HepG2 (cell line): Measurements from ENCODE around the gene IGF2BP1. TPM values are rescaled to one million over a fixed set of nuclear protein-coding genes. Genes with fewer than 3 reads are reported as not detected.
A peak's percentile ranks its signal among the peaks of the same experiment; 100 is the strongest.

ENCODE experiments used
- CBX1 ChIP-seq: IDR thresholded peaks from one replicate; pipeline ENCODE4 v1.6.1; 2016; ENCODE audit warnings: antibody characterized with exemption, low read depth
- CEBPB ChIP-seq: IDR thresholded peaks from 2 replicates; pipeline ENCODE4 v1.6.1; 2011; ENCODE audit warnings: low read depth, low read length, improper control_type of control experiment, borderline replicate concordance
- DMAP1 ChIP-seq: IDR thresholded peaks from 2 replicates; pipeline ENCODE4 v1.6.1; 2016
- FOXC1 ChIP-seq: sonication (generic); formaldehyde crosslinking; IDR thresholded peaks from 2 replicates; pipeline ENCODE4 v1.8.0; 2022; ENCODE audit warnings: mild to moderate bottlenecking, missing genetic modification reagents, borderline replicate concordance
- FOXO1 ChIP-seq: sonication (generic); formaldehyde crosslinking; IDR thresholded peaks from 2 replicates; pipeline ENCODE4 v1.4.0; 2020; ENCODE audit warnings: missing genetic modification reagents
- GABPA ChIP-seq, 2 experiments: IDR thresholded peaks; 2 replicates each; pipeline ENCODE4 v1.6.1; 2011 to 2016; ENCODE audit warnings: low read depth in 2 of 2, low read length in 1 of 2, missing biosample characterization in 1 of 2, missing genetic modification characterization in 1 of 2
- GFI1 ChIP-seq: sonication (generic); formaldehyde crosslinking; IDR thresholded peaks from 2 replicates; pipeline ENCODE4 v1.5.0; 2020; ENCODE audit warnings: missing genetic modification reagents, mild to moderate bottlenecking, borderline replicate concordance
- GTF3A ChIP-seq: sonication (generic); formaldehyde crosslinking; conservative IDR thresholded peaks from 2 replicates; pipeline ENCODE4 v1.4.0; 2020; ENCODE audit warnings: mild to moderate bottlenecking, missing genetic modification reagents
- HOXA5 ChIP-seq: sonication (generic); formaldehyde crosslinking; IDR thresholded peaks from 2 replicates; pipeline ENCODE4 v1.4.0; 2020; ENCODE audit warnings: missing genetic modification reagents
- IKZF4 ChIP-seq: sonication (generic); formaldehyde crosslinking; IDR thresholded peaks from 2 replicates; pipeline ENCODE4 v1.5.1; 2020; ENCODE audit warnings: borderline replicate concordance, mild to moderate bottlenecking, low read depth, missing genetic modification reagents; ENCODE audit errors: not compliant biosample characterization
- MBD4 ChIP-seq: IDR thresholded peaks from 2 replicates; pipeline ENCODE4 v1.6.1; 2012; ENCODE audit warnings: low read length, inconsistent platforms, borderline replicate concordance
- NFE2L2 ChIP-seq: fragments of 150-350 bp; IDR thresholded peaks from 2 replicates; pipeline ENCODE4 v1.6.1; 2014; ENCODE audit warnings: low read length
- NR2F6 ChIP-seq, 2 experiments: IDR thresholded peaks; 2 replicates each; pipeline ENCODE4 v1.6.1; 2016; ENCODE audit warnings: antibody characterized with exemption in 1 of 2, mild to moderate bottlenecking in 1 of 2
- PCBP1 ChIP-seq: fragments of 200-400 bp; formaldehyde crosslinking; IDR thresholded peaks from 2 replicates; pipeline ENCODE4 v1.6.1; 2017; ENCODE audit warnings: mild to moderate bottlenecking, low read depth, low read length, borderline replicate concordance
- PHF20 ChIP-seq: sonication (generic); formaldehyde crosslinking; IDR thresholded peaks from 2 replicates; pipeline ENCODE4 v1.5.0; 2020; ENCODE audit warnings: mild to moderate bottlenecking, missing genetic modification reagents
- RBM22 ChIP-seq: fragments of 200-400 bp; formaldehyde crosslinking; optimal IDR thresholded peaks from 2 replicates; pipeline ENCODE3; 2017; ENCODE audit warnings: mild to moderate bottlenecking, low read length, moderate library complexity
- SATB2 ChIP-seq: sonication (generic); formaldehyde crosslinking; IDR thresholded peaks from 2 replicates; pipeline ENCODE4 v1.5.0; 2020; ENCODE audit warnings: missing genetic modification reagents
- SNAPC5 ChIP-seq: sonication (generic); formaldehyde crosslinking; IDR thresholded peaks from 2 replicates; pipeline ENCODE4 v1.8.1; 2023; ENCODE audit warnings: mild to moderate bottlenecking, missing genetic modification reagents, borderline replicate concordance
- SOX5 ChIP-seq: IDR thresholded peaks from 2 replicates; pipeline ENCODE4 v1.6.1; 2016; ENCODE audit warnings: borderline replicate concordance
- SUZ12 ChIP-seq: fragments of 150-350 bp; IDR thresholded peaks from 2 replicates; pipeline ENCODE4 v1.6.1; 2014; ENCODE audit warnings: low read depth, low read length
- ZBTB38 ChIP-seq: sonication (generic); formaldehyde crosslinking; IDR thresholded peaks from 2 replicates; pipeline ENCODE4 v1.5.1; 2020; ENCODE audit warnings: mild to moderate bottlenecking, missing genetic modification reagents
- ZNF232 ChIP-seq: sonication (generic); formaldehyde crosslinking; IDR thresholded peaks from 2 replicates; pipeline ENCODE4 v1.4.0; 2020; ENCODE audit warnings: missing genetic modification reagents, borderline replicate concordance
- ZNF382 ChIP-seq: sonication (generic); formaldehyde crosslinking; IDR thresholded peaks from 2 replicates; pipeline ENCODE4 v1.5.0; 2020; ENCODE audit warnings: missing genetic modification reagents, mild to moderate bottlenecking, borderline replicate concordance
- ZNF674 ChIP-seq: sonication (generic); formaldehyde crosslinking; IDR thresholded peaks from 2 replicates; pipeline ENCODE4 v1.5.0; 2020; ENCODE audit warnings: low read depth, mild to moderate bottlenecking, missing genetic modification reagents
- ZNF878 ChIP-seq: sonication (generic); formaldehyde crosslinking; IDR thresholded peaks from 2 replicates; pipeline ENCODE4 v1.8.1; 2023; ENCODE audit warnings: mild to moderate bottlenecking, missing genetic modification reagents, moderate library complexity
- ZSCAN21 ChIP-seq: sonication (generic); formaldehyde crosslinking; IDR thresholded peaks from 2 replicates; pipeline ENCODE4 v1.8.0; 2022; ENCODE audit warnings: mild to moderate bottlenecking, missing genetic modification reagents, moderate library complexity, borderline replicate concordance
- polyA plus RNA-seq, 8 experiments: library from polyadenylated mRNA; depleted of rRNA in 3 of 8; stranded (reverse) in 7 of 8; unstranded in 1 of 8; fragments of >200 nt; fragmentation: Illumina TruSeq in 4 of 8; extraction: Trizol in 4 of 8; gene quantifications; 2 replicates each; pipeline versions ENCODE4 v1.2.1 to v1.2.3, GENCODE V29; 2011 to 2016; ENCODE audit warnings: low read depth in 4 of 8, missing spikeins in 1 of 8, mixed read lengths in 1 of 8; ENCODE audit not compliant: insufficient read depth in 1 of 8
- total RNA-seq, 5 experiments: library from RNA; depleted of rRNA; stranded (reverse); fragments of >200 nt; fragmentation: Illumina TruSeq; extraction: Trizol; gene quantifications; 2 replicates each; pipeline ENCODE4 v1.2.3, GENCODE V29; 2016; ENCODE audit warnings: low read depth in 1 of 5
- TF ChIP-seq, protein P1 (sequence below): sonication (generic); formaldehyde crosslinking; IDR thresholded peaks from 2 replicates; pipeline ENCODE4 v1.4.0; 2020; ENCODE audit warnings: mild to moderate bottlenecking, missing genetic modification reagents
- TF ChIP-seq, protein P2 (sequence below): sonication (generic); formaldehyde crosslinking; IDR thresholded peaks from 2 replicates; pipeline ENCODE4; 2020; ENCODE audit warnings: missing genetic modification reagents, mild to moderate bottlenecking, borderline replicate concordance

The IGF2BP1 gene
- total and polyA plus RNA-seq, 2 of the 13 experiments (the other 11 are each of a cell fraction or from before 2014, with no cell fraction given), result 29.7 to 75.1 TPM

GRCh38 chr17:48995974-48996721 is 1.0 kb upstream of the IGF2BP1 start (continued):
- 0 out of 2 replicates have a peak, but pooled peaks have one; percentile 44 for TF ChIP-seq ZNF878
- no peak for TF ChIP-seq CBX1
- peak; percentile 45; the same call in 1 of the 2 replicates for TF ChIP-seq NR2F6 (IDR thresholded peaks at IDR 0.05)
- peak; percentile 71 for TF ChIP-seq NR2F6 (CRISPR knock-in tag; IDR thresholded peaks at IDR 0.05)
- TF ChIP-seq SATB2 (CRISPR knock-in tag), result no peak; the same call in 1 of the 2 replicates
- peak; percentile 95; the same call in 1 of the 2 replicates for TF ChIP-seq FOXC1 (CRISPR knock-in tag)
- TF ChIP-seq FOXO1 (CRISPR knock-in tag), result peak; percentile 72
- TF ChIP-seq NFE2L2, result no peak
- peak; percentile 48 for TF ChIP-seq RBM22
- no peak for TF ChIP-seq ZNF382
- TF ChIP-seq GTF3A (CRISPR knock-in tag), result peak; percentile 88; the same call in 1 of the 2 replicates
- TF ChIP-seq PCBP1, result no peak
- TF ChIP-seq ZNF674 (CRISPR knock-in tag), result 0 out of 2 replicates have a peak, but pooled peaks have one; percentile 27
- peak; percentile 95 for TF ChIP-seq DMAP1 (CRISPR knock-in tag)
- no peak; the same call in 1 of the 2 replicates for TF ChIP-seq PHF20
- no peak; the same call in 1 of the 2 replicates for TF ChIP-seq ZNF232 (CRISPR knock-in tag)
- no peak; the same call in 1 of the 2 replicates for TF ChIP-seq HOXA5 (CRISPR knock-in tag)
- peak; percentile 76 for TF ChIP-seq ZSCAN21
- TF ChIP-seq IKZF4, result peak; percentile 53
- TF ChIP-seq SUZ12, result no peak
- no peak for TF ChIP-seq MBD4
- TF ChIP-seq ZBTB38 (CRISPR knock-in tag), result peak; percentile 77; the same call in 1 of the 2 replicates
- TF ChIP-seq GABPA (IDR thresholded peaks at IDR 0.05; ENCODE audit: low read depth, low read length), result peak; percentile 56
- peak; percentile 87 for TF ChIP-seq GABPA (CRISPR knock-in tag; IDR thresholded peaks at IDR 0.05; ENCODE audit: low read depth)
- peak; percentile 66; the same call in 1 of the 2 replicates for TF ChIP-seq SNAPC5
- TF ChIP-seq, protein P1, sequence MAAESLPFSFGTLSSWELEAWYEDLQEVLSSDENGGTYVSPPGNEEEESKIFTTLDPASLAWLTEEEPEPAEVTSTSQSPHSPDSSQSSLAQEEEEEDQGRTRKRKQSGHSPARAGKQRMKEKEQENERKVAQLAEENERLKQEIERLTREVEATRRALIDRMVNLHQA, result no peak
- TF ChIP-seq GFI1 (CRISPR knock-in tag), result peak; percentile 72
- TF ChIP-seq CEBPB, result no peak
- TF ChIP-seq SOX5, result peak; percentile 75; the same call in 1 of the 2 replicates
- TF ChIP-seq, protein P2, sequence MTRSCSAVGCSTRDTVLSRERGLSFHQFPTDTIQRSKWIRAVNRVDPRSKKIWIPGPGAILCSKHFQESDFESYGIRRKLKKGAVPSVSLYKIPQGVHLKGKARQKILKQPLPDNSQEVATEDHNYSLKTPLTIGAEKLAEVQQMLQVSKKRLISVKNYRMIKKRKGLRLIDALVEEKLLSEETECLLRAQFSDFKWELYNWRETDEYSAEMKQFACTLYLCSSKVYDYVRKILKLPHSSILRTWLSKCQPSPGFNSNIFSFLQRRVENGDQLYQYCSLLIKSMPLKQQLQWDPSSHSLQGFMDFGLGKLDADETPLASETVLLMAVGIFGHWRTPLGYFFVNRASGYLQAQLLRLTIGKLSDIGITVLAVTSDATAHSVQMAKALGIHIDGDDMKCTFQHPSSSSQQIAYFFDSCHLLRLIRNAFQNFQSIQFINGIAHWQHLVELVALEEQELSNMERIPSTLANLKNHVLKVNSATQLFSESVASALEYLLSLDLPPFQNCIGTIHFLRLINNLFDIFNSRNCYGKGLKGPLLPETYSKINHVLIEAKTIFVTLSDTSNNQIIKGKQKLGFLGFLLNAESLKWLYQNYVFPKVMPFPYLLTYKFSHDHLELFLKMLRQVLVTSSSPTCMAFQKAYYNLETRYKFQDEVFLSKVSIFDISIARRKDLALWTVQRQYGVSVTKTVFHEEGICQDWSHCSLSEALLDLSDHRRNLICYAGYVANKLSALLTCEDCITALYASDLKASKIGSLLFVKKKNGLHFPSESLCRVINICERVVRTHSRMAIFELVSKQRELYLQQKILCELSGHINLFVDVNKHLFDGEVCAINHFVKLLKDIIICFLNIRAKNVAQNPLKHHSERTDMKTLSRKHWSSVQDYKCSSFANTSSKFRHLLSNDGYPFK (CRISPR knock-in tag), result peak; percentile 80; the same call in 1 of the 2 replicates
